Stomach (tissue), 9 donors: Measurements from ENCODE around the gene GMDS. TPM values are rescaled to one million over a fixed set of nuclear protein-coding genes. Genes with fewer than 3 reads are reported as not detected.

Source experiments
- DNase-seq, 2 donors: peaks; one replicate each; pipeline versions ENCODE4 v3.0.0 to v3.0.0-alpha.2; 2013 to 2019
- H3K27ac ChIP-seq, 5 donors: fragments of 200-600 bp in 4 of 5; sonication (generic) in 4 of 5; one replicate each; pipeline ENCODE4 v1.5.1; 2013 to 2019; ENCODE audit warnings: mild to moderate bottlenecking in 1 of 5, moderate library complexity in 1 of 5
- H3K27me3 ChIP-seq, 3 donors: fragments of 200-600 bp; sonication (generic); one replicate each; pipeline ENCODE4 v1.5.1; 2017 to 2019; ENCODE audit warnings: mixed run types in 1 of 3
- H3K36me3 ChIP-seq, 4 donors: fragments of 200-600 bp; sonication (generic); 1 replicate in 3 of 4; 2 replicates in 1 of 4; pipeline ENCODE4 v1.5.1; 2016 to 2019
- H3K4me1 ChIP-seq, 4 donors: fragments of 200-600 bp; sonication (generic); one replicate each; pipeline ENCODE4 v1.5.1; 2016 to 2019
- H3K4me3 ChIP-seq, 4 donors: fragments of 200-600 bp; sonication (generic) in 3 of 4; one replicate each; pipeline ENCODE4 v1.5.1; 2016 to 2019; ENCODE audit warnings: mild to moderate bottlenecking in 1 of 4
- H3K9me3 ChIP-seq, 4 donors: fragments of 200-600 bp; sonication (generic); one replicate each; pipeline ENCODE4 v1.5.1; 2016 to 2019
- EP300 ChIP-seq: sonication (generic); formaldehyde crosslinking; IDR thresholded peaks from one replicate; pipeline ENCODE4 v1.6.1; 2017; ENCODE audit warnings: antibody characterized with exemption
- POLR2A ChIP-seq, 4 donors: fragments of 450-650 bp; IDR thresholded peaks; one replicate each; pipeline ENCODE4 v1.6.1; 2016; ENCODE audit warnings: antibody characterized with exemption in 4 of 4, control low read depth in 2 of 4, mild to moderate bottlenecking in 1 of 4, moderate library complexity in 1 of 4
- POLR2AphosphoS5 ChIP-seq, 3 donors: sonication (generic); formaldehyde crosslinking; IDR thresholded peaks; one replicate each; pipeline ENCODE4 v1.6.1; 2016; ENCODE audit warnings: antibody characterized with exemption in 3 of 3
- WGBS, 5 donors: extraction: QIAGEN DNeasy Blood & Tissue Kit in 3 of 5; methylation state at CpG; one replicate each; pipeline versions ENCODE4 v1.1.5 to v1.1.7; 2013 to 2018; 5-methylcytosine and 5-hydroxymethylcytosine counted together
- intact Hi-C: fragments of 100-400 bp; cut with DNase I; formaldehyde crosslinking; loops from one replicate; pipeline ENCODE4 v1.15.1; 2023; ENCODE audit warnings: low total_unique reads
- polyA plus RNA-seq, 3 donors: library from polyadenylated mRNA; stranded (reverse); fragments of 200-250 nt; gene quantifications; one replicate each; pipeline ENCODE4 v1.2.3, GENCODE V29; 2013
- total RNA-seq, 5 donors: library from RNA; depleted of rRNA; stranded (reverse); fragments of >200 nt; gene quantifications; one replicate each; pipeline versions ENCODE4 v1.1.0 to v1.2.3, GENCODE V29; 2014 to 2016
- TF ChIP-seq, protein P1 (sequence below), 7 experiments: fragments of 450-650 bp in 4 of 7; fragments of 200-600 bp in 3 of 7; sonication (generic) in 3 of 7; IDR thresholded peaks; one replicate each; pipeline ENCODE4 v1.5.1; 2016 to 2019; ENCODE audit warnings: antibody characterized with exemption in 7 of 7, control low read depth in 2 of 7, mild to moderate bottlenecking in 1 of 7
- donor health status: healthy with polysubstance abuse.
- donor health status: Bipolar disorder and iron deficiency.
- donor health status: healthy.

Gene GMDS
- total and polyA plus RNA-seq, 8 donors = 83.7 to 262 (median 121) TPM

DNA sequence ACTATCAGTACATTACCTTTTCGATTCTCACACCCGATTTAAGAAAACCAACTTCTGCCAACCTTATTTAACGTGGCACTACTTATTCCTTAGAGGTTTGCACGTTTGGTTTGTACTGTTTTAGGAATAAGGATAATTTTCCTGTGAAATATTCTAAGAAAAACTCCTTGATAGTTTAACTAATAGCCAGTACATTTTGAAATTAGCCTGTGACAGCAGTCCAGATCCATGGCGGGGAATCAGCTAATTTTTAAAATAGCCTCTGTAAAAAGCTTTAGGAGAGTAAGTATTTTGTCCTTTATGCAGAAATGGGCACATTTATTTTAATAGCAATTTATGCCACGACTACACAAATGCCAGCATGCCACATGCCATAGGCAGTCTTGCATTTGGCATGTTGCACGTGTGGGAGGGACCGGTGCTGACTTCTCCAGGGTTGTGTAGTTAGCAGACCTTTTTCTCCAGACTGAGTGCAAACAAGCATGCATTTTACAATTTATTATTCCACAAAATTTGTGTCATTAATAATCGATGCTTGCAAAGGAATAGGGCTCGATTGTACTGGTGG is 629.5 kb downstream of the GMDS start:
- WGBS, 5 donors = 77 to 86% (median 83%) methylated on average over 10 of the region's 10 CpGs
- intact Hi-C loops = no loop called here
- H3K27me3 ChIP-seq = peaks cover 32 to 100% (median 86%) of the 10 kb centered on the region in 3 donors
- TF ChIP-seq, protein P1, sequence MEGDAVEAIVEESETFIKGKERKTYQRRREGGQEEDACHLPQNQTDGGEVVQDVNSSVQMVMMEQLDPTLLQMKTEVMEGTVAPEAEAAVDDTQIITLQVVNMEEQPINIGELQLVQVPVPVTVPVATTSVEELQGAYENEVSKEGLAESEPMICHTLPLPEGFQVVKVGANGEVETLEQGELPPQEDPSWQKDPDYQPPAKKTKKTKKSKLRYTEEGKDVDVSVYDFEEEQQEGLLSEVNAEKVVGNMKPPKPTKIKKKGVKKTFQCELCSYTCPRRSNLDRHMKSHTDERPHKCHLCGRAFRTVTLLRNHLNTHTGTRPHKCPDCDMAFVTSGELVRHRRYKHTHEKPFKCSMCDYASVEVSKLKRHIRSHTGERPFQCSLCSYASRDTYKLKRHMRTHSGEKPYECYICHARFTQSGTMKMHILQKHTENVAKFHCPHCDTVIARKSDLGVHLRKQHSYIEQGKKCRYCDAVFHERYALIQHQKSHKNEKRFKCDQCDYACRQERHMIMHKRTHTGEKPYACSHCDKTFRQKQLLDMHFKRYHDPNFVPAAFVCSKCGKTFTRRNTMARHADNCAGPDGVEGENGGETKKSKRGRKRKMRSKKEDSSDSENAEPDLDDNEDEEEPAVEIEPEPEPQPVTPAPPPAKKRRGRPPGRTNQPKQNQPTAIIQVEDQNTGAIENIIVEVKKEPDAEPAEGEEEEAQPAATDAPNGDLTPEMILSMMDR (IDR thresholded peaks at IDR 0.05) = no peak
- TF ChIP-seq POLR2A (IDR thresholded peaks at IDR 0.05) (no peak), POLR2AphosphoS5 (IDR thresholded peaks at IDR 0.05) (no peak), EP300 (no peak)
- H3K4me1 ChIP-seq = peaks cover 30 to 56% (median 41%) of the 10 kb centered on the region in 4 donors
- no peak overlapping the region for H3K27ac ChIP-seq
- no peak overlapping the region for H3K4me3 ChIP-seq
- H3K9me3 ChIP-seq = no peaks in the 10 kb centered on the region
- H3K36me3 ChIP-seq = peaks cover 0 to 9% (median 6%) of the 10 kb centered on the region in 4 donors
- no peak for DNase-seq

DNA sequence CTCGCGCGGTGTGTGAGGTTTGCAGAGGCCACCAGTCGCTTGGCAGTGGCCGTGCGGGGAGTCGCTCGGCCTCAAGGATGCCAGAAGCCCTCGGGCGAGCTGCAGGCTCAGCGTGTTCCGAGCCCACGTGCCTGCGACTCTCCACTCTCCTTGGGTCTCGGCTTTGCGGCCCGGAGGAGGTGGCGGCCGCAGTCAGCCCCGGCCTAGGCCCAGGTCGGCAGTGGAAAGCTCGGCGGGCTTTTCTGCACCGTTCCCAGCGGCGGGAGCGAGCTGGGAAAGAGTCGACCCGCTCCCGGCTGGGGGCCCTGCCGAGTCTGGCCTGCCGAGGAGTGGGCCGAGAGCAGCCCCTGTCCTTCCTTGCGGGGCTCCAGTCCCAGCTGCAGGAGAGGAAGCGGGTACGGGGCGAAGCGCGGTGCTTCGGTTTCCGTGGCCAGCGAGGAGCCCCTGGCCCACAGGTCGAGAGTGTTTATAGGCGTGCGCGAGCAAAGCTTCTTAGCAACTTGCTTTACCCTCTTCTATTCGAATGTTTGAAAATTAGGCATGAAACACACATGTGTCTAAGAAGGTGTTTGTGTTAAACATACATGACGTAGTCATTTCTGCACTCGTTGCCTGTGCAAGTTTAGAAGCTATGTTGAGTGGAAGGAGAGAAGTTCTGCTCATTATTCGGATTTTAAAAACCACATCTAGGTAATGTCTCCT is 630.1 kb downstream of the GMDS start:
- peaks cover 30 to 100% (median 86%) of the 10 kb centered on the region in 3 donors for H3K27me3 ChIP-seq
- intact Hi-C loops = no loop called here
- H3K36me3 ChIP-seq = peaks cover 0 to 3% (median 1%) of the 10 kb centered on the region in 4 donors
- WGBS, 5 donors = 43 to 67% (median 56%) methylated on average over 19 to 50 of the region's 50 CpGs
- TF ChIP-seq POLR2AphosphoS5 (IDR thresholded peaks at IDR 0.05) (no peak), EP300 (no peak), POLR2A (IDR thresholded peaks at IDR 0.05) (no peak)
- TF ChIP-seq, protein P1 (IDR thresholded peaks at IDR 0.05) = no peak
- DNase-seq = peak in 1 of 2 donors; percentile 23
- no peak overlapping the region for H3K27ac ChIP-seq
- H3K4me1 ChIP-seq = peaks cover 36 to 59% (median 45%) of the 10 kb centered on the region in 4 donors
- no peaks in the 10 kb centered on the region for H3K9me3 ChIP-seq
- peak overlapping the region; percentile 22 to 50 (median 32) for H3K4me3 ChIP-seq

DNA sequence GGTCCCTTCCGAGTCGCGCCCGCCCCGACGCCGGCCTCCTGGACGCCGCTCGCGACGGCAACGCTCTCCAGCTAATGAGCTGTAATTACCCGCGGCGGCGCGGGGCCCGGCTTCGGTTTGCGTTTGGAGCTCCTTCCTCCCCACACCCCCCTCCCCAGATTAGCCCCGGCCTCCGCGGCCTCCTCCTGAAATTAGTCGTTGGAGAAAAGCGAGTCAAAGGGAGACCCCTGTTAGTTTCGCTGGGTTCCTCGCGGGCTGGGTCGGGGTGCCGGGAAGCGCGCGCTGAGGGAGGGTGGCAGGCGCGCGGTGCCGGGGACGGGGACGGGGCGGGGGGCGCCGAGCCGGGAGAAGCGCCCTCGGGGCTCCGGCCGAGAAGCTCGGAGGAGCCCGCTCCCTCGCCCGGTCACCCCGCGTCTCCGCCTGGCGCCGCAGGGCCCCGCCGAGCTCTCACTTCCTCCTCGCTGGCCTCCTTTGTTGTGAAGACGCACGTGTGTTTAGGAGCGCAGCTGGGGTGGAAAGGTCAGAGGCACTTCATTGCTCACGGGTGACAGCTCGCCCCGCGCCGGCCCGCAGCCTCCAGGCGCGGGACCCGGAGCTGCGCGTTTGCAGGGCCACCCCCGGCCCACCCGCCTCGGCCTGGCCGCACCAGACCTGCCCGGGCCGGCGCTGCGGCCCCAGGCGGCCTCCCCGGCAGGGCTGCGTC is 630.8 kb downstream of the GMDS start:
- DNase-seq = peak in 1 of 2 donors; percentile 78
- no peak for TF ChIP-seq EP300
- no peak for TF ChIP-seq POLR2A (IDR thresholded peaks at IDR 0.05)
- TF ChIP-seq POLR2AphosphoS5 (IDR thresholded peaks at IDR 0.05) = peak in 1 of 3 donors; percentile 23
- TF ChIP-seq, protein P1 (IDR thresholded peaks at IDR 0.05) = no peak
- intact Hi-C loops = no loop called here
- peak overlapping the region in 1 of 5 donors; percentile 36 for H3K27ac ChIP-seq
- H3K36me3 ChIP-seq = no peaks in the 10 kb centered on the region
- H3K9me3 ChIP-seq = no peaks in the 10 kb centered on the region
- peak overlapping the region; percentile 22 to 50 (median 32) for H3K4me3 ChIP-seq
- H3K27me3 ChIP-seq = peaks cover 23 to 98% (median 79%) of the 10 kb centered on the region in 3 donors
- 4 to 11% (median 8%) methylated on average over 21 to 85 of the region's 85 CpGs for WGBS, 5 donors
- H3K4me1 ChIP-seq = peaks cover 30 to 52% (median 42%) of the 10 kb centered on the region in 4 donors

DNA sequence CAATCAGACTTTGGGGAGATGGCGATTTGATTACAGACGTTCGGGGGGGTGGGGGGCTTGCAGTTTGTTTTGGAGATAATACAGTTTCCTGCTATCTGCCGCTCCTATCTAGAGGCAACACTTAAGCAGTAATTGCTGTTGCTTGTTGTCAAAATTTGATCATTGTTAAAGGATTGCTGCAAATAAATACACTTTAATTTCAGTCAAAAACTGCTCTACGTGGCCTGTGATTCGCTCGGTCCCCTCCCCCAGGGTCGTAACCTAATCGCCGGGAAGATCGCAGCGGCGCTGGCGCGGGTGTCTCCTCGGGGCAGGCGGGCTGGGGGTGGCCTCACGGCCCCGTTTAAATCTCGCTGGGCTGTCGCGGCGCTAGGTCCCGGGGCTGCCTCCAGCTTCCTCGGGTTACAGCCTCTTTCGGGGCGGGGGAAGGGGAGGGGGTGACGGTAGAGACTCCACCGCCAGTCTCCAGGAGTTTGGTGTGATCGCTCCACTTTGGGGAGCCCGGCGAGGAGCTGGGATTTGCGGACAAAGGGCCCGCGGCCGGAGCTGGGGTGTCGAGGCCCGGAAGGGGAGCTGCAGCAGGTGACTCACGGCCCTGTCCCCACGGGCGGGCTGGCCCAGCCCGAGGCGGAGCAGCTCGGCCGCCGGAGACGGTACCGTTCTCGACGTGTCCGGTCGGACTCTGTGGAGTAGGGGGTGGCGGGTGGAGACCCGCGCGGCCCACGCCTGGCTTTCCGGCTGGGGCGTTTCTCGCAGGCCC is 631.5 kb downstream of the GMDS start:
- H3K27ac ChIP-seq = peak overlapping the region in 1 of 5 donors; percentile 36
- DNase-seq = peak in 1 of 2 donors; percentile 57
- TF ChIP-seq EP300 = no peak
- no peak for TF ChIP-seq POLR2AphosphoS5 (IDR thresholded peaks at IDR 0.05)
- TF ChIP-seq, protein P1 (IDR thresholded peaks at IDR 0.05) = no peak
- TF ChIP-seq POLR2A (IDR thresholded peaks at IDR 0.05) = no peak
- H3K27me3 ChIP-seq = peaks cover 25 to 97% (median 77%) of the 10 kb centered on the region in 3 donors
- peak overlapping the region; percentile 22 to 50 (median 32) for H3K4me3 ChIP-seq
- no peaks in the 10 kb centered on the region for H3K36me3 ChIP-seq
- H3K4me1 ChIP-seq = peaks cover 33 to 53% (median 46%) of the 10 kb centered on the region in 4 donors
- intact Hi-C loops = no loop called here
- H3K9me3 ChIP-seq = no peaks in the 10 kb centered on the region
- 7 to 12% (median 8%) methylated on average over 21 to 60 of the region's 60 CpGs for WGBS, 5 donors
